Limb (tissue), 2 donors: ENCODE results near the gene MYO1F.
"Not testable (repeated sequence)": the region's sequence is repeated elsewhere in the genome, so short reads cannot be mapped to it uniquely, and the experiment has no call there.

ENCODE experiments used
- DNase-seq, 2 donors: peaks; one replicate each; pipeline ENCODE4 v3.0.0-alpha.2; 2016; ENCODE audit errors: extremely low spot score in 2 of 2

Gene MYO1F

DNA sequence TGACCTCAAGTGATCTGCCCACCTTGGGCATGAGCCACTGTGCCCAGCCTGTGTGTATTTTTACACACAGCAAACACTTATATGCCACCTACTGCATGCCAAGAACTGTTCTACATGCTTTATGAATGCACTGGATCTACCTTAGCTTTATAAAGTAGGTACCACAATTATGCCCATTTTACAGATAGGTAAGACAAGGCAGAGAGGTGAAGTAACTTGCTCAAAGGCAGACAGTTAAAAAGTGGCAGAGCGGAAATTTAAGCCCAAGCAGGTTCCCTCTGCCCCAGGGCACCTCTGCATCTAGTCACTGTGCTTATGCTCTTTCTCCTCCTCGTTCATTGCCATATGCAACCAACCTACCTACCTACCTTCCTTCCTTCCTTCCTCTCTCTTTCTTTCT, 22.8 kb upstream of the MYO1F start:
- DNase-seq = no peak

DNA sequence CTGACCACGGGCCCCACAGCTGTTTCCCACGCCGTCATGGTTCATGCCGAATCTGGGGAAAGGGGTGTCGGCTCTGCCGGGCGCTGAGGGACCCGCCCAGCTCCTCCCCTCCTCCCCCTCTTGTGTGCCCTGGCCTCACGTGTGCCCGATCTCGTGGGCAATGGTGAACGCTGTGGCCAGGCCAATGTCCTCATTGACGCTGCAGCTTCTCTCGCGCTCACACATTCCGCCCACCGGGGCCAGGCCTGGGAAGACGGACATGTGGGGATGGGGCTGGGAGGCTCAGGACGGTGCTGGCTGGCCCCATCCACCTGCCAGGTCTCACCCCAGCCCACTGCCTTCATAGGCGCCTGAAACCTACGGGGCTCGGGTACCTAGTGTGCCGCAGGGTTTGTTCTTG, 18.9 kb upstream of the MYO1F start:
- no peak for DNase-seq

GRCh38 chr19:8595651-8596050, 18.4 kb upstream of the MYO1F start:
- no peak for DNase-seq

GRCh38 chr19:8593931-8594330, 16.7 kb upstream of the MYO1F start:
- no peak for DNase-seq

- peak; percentile 94 to 97 for DNase-seq
These were observed 15.2 kb upstream of the MYO1F start for GRCh38 chr19:8592231-8593009.

DNA sequence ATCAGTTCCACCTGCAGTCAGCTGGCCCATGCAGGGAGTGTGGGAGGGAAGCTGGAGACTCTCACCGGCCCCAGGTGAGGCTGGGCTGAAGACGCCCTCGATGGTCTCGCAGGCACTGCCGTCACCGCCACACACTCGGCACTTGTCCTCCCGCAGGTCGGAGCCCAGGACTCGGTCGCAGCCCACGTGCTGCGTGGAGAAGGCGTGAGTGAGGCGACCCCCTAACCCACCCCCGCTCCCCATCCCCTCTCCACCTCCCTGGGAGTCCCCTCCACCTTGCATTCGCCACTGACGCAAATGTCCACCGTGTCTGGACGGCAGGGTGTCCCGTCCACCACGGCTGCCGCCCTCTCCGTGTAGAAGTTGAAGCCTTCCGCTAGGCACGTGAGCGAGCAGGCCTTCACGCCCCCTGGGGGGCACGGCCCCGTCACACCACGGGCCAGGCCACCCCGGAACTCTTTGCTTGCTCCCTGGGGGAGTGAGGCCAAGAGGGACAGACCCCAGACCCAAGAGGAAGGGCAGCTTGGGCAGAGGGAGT, 12.0 kb upstream of the MYO1F start:
- DNase-seq = no peak

GRCh38 chr19:8585894-8586750, 8.9 kb upstream of the MYO1F start:
- peak in 1 of 2 donors; percentile 67 for DNase-seq

DNA sequence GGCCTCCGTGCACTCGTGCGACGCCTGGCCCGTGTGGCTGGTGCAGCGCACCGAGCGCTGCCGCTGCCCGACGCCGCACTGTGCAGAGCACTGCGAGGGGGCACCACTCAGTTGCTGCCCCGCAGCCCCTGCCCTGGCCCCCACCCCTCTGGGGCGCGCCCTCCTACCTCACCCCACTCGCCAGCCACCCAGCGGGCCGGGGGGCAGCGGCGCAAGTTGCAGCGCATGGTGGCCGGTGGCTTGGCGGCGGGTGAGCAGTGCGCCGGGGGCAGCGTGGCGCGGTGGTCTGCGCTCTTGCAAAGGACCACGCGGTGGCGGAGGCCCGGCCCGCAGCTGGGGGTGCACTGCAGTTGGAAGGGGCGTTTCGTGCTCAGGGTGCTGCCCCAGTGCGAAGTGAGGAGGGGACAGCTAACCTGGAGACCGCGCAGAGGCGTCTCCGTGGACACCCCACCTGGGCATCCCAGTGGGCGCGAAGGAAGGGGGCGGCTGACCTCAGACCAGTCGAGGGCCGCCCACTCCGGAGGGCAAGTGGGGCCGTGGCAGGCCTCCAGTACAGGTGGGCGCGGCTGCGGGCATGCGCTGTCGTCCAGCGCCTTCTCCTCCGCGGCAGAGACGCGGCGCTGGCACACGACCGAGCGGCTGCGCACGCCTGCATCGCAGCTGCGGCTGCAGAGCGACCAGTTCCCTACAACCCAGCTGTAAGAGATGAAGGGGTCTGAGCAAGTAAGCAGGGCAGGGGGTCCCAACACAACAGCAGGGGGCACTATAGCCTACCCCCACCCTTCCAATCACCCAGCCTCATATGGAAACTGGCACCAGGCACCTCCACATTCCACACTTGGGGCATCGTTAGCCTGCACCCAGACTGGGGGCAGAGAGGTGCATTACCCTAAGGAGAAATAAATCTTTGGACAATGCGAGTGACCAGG, 8.0 kb upstream of the MYO1F start:
- DNase-seq = no peak

- DNase-seq = peak; percentile 84 to 92
These were observed 3.6 kb upstream of the MYO1F start for GRCh38 chr19:8580710-8581281.

DNA sequence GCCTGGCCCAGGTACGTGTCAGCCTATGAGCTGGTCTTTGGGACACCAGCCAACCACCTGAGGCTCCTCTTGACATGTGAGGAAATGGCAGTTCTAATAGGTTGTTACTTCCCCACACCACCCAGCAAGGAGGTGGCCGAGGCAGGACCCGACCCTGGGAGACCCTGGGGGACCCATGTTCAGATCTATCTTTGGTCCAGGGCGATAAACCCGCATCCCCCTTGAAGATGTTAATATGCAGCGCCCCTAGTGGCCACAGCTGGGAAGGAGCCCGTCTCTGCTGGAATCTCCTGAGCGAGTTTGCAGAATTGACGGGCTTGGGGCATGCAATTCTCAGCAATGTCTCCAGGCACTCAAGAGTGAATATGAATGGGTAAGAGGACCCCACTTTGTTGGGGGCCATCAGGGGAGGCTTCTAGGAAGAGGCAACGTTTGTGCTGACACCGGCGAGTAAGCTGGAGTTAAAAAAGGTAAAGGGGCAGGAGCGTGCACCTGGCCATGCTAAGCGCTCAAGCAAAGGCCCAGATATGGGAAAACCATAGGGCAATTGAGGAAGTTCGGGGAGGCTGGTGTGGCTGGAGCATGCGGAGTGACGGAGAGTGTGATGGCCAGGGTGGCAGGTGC, 1.5 kb upstream of the MYO1F start:
- peak; percentile 62 to 85 for DNase-seq

DNA sequence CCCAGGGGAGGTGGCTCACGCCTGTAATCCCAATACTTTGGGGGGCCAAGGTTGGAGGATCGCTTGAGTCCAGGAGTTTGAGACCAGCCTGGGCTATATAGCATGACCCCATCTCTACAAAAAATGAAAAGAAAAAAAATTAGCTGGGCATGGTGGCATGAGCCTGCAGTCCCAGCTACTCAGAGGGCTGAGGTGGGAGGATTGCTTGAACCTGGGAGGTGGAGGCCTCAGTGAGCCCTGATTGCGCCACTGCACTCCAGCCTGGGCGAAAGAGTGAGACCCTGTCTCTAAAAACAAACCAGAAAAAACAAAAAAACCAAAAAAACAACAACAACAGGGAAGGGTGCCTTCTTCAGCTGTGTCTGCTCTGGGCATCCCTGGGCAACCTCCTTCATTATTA, 499 bp upstream of the MYO1F start:
- DNase-seq = no peak

- no peak for DNase-seq
These were observed 809 bp downstream of the MYO1F start for GRCh38 chr19:8576273-8576993.

- DNase-seq = no peak
These were observed 1.7 kb downstream of the MYO1F start for GRCh38 chr19:8575467-8575997.

DNA sequence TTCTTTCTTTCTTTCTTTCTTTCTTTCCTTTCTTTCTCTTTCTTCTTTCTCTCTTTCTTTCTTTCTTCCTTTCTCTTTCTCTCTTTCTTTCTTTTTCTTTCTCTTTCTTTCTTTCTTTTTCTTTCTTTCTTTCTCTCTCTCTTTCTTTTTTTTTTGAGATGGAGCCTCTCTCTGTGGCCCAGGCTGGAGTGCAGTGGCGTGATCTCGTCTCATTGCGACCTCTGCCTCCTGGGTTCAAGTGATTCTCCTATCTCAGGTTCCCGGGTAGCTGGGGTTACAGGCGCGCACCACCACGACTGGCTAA, 2.7 kb downstream of the MYO1F start:
- DNase-seq = not testable (repeated sequence)

DNA sequence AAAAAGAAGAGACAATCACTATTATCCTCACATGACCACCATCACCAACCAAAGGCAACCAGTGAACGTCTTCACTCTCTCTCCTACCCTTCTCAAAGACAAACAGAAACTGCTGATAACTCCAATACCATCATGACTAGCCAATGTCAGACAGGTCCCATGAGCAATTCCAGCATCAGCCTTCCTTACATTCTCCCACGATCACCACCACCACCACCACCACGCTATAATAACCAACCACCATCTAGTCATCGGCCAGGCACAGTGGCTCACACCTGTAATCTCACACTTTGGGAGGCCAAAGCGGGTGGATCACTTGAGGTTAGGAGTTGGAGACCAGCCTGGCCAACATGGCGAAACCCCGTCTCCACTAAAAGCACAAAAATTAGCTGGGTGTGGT, 3.9 kb downstream of the MYO1F start:
- no peak for DNase-seq

GRCh38 chr19:8571006-8571411, 6.2 kb downstream of the MYO1F start:
- no peak for DNase-seq

DNA sequence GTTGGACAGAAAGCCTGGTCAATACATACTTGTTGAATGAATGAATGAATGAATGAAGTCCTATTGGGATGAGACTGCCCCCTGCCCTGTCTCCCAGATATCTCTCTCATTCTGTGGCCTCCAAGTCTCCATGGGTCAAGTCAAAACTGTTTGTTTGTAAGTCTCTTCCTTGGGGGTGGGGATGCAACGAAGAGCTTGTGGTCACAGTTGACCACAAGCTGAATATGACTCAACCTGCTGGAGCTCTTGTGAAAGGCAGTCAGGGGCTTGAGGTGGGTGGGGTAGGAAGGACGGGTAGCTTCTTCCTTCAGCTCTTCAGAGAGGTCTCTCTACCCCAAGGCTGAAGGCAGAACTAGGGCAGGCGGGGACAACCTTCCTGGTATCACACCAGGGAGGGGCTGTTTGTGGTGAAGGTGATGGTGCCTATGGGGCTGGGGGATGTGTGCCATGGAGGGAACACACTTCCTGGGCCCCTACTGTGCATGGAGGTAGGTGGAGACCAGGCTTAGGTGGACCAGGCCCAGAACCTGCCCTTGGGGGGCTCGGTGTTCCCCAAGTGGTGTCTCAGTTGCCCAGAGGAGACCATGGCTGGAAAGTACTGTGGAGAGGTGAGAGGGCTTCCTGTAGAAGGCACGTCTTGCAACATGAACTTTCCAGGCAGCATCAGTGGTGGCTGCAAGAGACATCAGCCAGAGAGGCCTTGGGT, 8.0 kb downstream of the MYO1F start:
- DNase-seq = no peak

DNA sequence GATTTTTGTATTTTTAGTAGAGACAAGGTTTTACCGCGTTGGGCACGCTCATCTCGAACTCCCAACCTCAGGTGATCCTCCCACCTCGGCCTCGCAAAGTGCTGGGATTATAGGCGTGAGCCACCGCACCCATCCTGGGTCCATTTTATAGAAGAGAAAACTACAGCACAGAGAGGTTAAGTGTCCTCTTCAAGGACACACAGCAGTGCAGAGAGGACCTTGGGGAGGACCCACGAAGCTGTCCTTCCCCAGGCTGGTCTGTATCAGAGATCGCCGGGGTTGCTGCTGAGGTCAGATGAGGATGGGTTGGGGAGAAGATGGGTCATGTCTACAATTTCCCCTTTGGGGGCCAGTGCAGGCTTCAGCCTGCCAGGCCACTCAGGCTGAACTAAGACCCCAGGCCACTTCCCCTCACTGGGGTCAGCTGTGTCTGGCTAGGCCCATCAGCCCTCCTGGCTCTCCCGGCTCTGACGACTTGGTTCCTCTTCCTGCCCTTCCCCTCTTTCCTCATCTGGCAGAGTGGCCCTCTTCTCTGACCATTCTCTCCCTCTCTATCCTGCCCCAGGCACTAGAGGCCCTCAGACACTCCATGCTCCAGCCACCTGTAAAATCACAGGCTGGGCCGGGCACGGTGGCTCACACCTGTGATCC, 9.6 kb downstream of the MYO1F start:
- no peak for DNase-seq

DNA sequence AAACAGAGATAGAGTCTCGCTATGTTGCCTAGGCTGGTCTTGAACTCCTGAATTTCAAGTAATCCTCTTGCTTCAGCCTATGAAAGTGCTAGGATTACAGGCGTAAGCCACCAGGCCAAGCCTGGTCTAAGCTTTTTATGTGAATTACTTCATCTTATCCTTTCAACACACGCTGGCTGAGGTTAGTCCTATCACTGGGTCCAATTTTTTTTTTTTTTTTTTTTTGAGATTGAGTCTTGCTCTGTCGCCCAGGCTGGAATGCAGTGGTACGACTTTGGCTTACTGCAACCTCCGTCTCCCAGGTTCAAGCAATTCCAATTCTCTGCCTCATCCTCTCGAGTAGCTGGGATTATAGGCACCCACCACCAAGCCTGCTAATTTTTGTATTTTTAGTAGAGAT, 10.4 kb downstream of the MYO1F start:
- no peak for DNase-seq
